ENCODE results near the gene VRK1. TPM values are rescaled to one million over a fixed set of nuclear protein-coding genes. Genes with fewer than 3 reads are reported as not detected.

VRK1 gene
- total and polyA plus RNA-seq, 2 of the 4 experiments (the other 2 are of a cell fraction), result 14.2 to 19.9 TPM

DNA sequence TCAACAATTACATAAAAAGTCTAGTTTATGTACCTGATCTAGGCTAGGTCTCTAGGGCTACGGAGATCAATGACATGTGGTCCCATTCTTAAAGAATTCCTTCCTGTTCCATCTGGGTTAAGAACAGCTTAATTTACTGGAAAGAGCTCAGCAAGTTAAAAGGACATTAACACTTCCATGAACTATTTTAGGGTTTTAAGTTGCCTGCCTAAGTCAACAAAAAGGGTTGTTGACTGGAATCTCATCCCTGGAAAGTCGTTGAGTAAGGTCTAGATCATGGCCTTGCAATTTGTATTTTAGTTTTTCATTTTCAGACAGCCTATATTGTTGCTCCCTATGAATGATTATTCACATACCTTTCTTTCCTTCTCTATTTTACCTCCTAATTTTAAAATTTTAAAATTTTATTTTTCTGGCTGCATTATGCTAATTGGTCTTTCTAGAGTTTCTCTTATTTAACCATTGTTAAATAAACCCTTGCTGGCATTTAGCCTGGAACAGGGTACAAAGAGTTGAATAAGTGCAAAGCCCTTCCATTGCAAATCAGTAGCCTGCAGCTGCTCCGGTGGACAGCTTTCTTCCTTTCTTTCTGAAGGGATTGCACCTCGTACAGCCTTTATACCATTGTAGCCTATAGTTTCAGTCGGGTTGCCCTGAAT lies 66.3 kb downstream of the VRK1 start:
- TF ChIP-seq MXI1 (IDR thresholded peaks at IDR 0.05; ENCODE audit: borderline replicate concordance, low read depth, low read length) (no peak), MAFK (IDR thresholded peaks at IDR 0.05; ENCODE audit: low read depth, low read length) (no peak)
- Histone ChIP-seq H4K8ac (ENCODE audit: low read depth in 2 of 2, low read length in 2 of 2) (no peak overlapping the region), H3K4ac (ENCODE audit: low read depth, low read length) (no peak overlapping the region), H3K4me3 (ENCODE audit: insufficient read depth, low read depth, low read length) (no peak overlapping the region), H2BK120ac (ENCODE audit: low read depth, low read length) (no peak overlapping the region), H3K14ac (replicated peaks; ENCODE audit: low read depth, low read length) (no peak overlapping the region), H3K4me1 (ENCODE audit: control insufficient read depth, insufficient read depth, low read length) (no peaks in the 10 kb centered on the region), H3K56ac (ENCODE audit: extremely low read depth, insufficient read depth, low read length) (no peak overlapping the region), H3K23ac (ENCODE audit: low read depth, low read length) (no peak overlapping the region), H4K91ac (ENCODE audit: insufficient read depth, low read depth, low read length) (no peak overlapping the region), H2AFZ (replicated peaks; ENCODE audit: low read length, poor library complexity) (no peak overlapping the region), H3K79me1 (ENCODE audit: low read depth in 1 of 2, low read length in 2 of 2) (no peaks in the 10 kb centered on the region), H2AK9ac (replicated peaks; ENCODE audit: low read depth, low read length, poor library complexity) (no peak overlapping the region), H2BK20ac (ENCODE audit: low read depth, low read length) (no peak overlapping the region), H3K36me3 (ENCODE audit: control insufficient read depth, insufficient read depth, low read length) (no peaks in the 10 kb centered on the region), H2BK5ac (ENCODE audit: low read depth, low read length, poor library complexity, severe bottlenecking) (no peak overlapping the region), H2BK15ac (ENCODE audit: low read depth, low read length) (no peak overlapping the region), H3K9me1 (ENCODE audit: insufficient read depth, low read length) (no peaks in the 10 kb centered on the region), H4K5ac (ENCODE audit: low read depth, low read length) (no peak overlapping the region), H3K9me3 (ENCODE audit: control insufficient read depth, insufficient read depth, low read length) (no peaks in the 10 kb centered on the region), H3K18ac (ENCODE audit: low read depth, low read length) (no peak overlapping the region), H3K27me3 (ENCODE audit: control insufficient read depth, insufficient read depth, low read length) (no peaks in the 10 kb centered on the region), H3K27ac (ENCODE audit: insufficient read depth, low read length) (no peak overlapping the region), H2AK5ac (ENCODE audit: low read depth, low read length) (no peak overlapping the region), H4K20me1 (ENCODE audit: insufficient read depth, low read length) (no peaks in the 10 kb centered on the region), H3K4me2 (ENCODE audit: low read depth, low read length) (no peak overlapping the region), H3K9ac (ENCODE audit: low read depth, low read length) (no peak overlapping the region)
- ATAC-seq (ENCODE audit: low read depth) (no peak), DNase-seq (no peak)
- no CpG with 5 or more reads among the region's 5 CpGs for WGBS, 2 experiments (ENCODE audit: extremely low coverage in 2 of 2, insufficient read length in 1 of 2)
- dilution Hi-C loops (cut with HindIII; ENCODE audit: low sequenced_read_pairs, unreplicated experiment) (no loop called here), intact Hi-C loops (cut with micrococcal nuclease) (no loop called here), in situ Hi-C loops (cut with MboI; ENCODE audit: low sequenced_read_pairs) (no loop called here)
- no TSS peak for BruUV-seq (replicated peaks)
- POLR2A ChIA-PET (ENCODE audit: unreplicated experiment), result interaction anchor here (0.6 kb wide), 1 partner anchor 357 kb away, joined by 9 read pairs; no protein-coding TSS in a partner anchor
- CTCF ChIA-PET, result interaction anchor here (0.9 kb wide), 1 partner anchor 12 kb away, joined by 3 read pairs; no protein-coding TSS in a partner anchor
